ENCODE measurements around the gene IL21R.

DNA sequence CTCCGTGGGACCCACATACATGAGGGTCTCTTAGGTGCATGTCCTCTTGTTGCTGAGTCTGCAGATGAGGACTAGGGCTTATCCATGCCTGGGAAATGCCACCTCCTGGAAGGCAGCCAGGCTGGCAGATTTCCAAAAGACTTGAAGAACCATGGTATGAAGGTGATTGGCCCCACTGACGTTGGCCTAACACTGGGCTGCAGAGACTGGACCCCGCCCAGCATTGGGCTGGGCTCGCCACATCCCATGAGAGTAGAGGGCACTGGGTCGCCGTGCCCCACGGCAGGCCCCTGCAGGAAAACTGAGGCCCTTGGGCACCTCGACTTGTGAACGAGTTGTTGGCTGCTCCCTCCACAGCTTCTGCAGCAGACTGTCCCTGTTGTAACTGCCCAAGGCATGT is 38.2 kb upstream of the IL21R start:
- TF ChIP-seq, protein P1, sequence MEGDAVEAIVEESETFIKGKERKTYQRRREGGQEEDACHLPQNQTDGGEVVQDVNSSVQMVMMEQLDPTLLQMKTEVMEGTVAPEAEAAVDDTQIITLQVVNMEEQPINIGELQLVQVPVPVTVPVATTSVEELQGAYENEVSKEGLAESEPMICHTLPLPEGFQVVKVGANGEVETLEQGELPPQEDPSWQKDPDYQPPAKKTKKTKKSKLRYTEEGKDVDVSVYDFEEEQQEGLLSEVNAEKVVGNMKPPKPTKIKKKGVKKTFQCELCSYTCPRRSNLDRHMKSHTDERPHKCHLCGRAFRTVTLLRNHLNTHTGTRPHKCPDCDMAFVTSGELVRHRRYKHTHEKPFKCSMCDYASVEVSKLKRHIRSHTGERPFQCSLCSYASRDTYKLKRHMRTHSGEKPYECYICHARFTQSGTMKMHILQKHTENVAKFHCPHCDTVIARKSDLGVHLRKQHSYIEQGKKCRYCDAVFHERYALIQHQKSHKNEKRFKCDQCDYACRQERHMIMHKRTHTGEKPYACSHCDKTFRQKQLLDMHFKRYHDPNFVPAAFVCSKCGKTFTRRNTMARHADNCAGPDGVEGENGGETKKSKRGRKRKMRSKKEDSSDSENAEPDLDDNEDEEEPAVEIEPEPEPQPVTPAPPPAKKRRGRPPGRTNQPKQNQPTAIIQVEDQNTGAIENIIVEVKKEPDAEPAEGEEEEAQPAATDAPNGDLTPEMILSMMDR (IDR thresholded peaks at IDR 0.05; ENCODE audit: low read depth, low read length, poor library complexity, severe bottlenecking) = no peak
- TF ChIP-seq EZH2phosphoT487 (IDR thresholded peaks at IDR 0.05; ENCODE audit: borderline replicate concordance, low read length) = no peak
